ENCODE measurements around the gene NAA11. TPM values are rescaled to one million over a fixed set of nuclear protein-coding genes. Genes with fewer than 3 reads are reported as not detected.

Gene NAA11
- total RNA-seq, 4 donors from 2014 or later: not detected

- H3K36me3 ChIP-seq: no peaks in the 10 kb centered on the region
- WGBS, 2 donors: 38 to 48% methylated on average over 2 of the region's 2 CpGs
Observed at GRCh38 chr4:79331126-79331876, 5.4 kb upstream of the NAA11 start.

DNA sequence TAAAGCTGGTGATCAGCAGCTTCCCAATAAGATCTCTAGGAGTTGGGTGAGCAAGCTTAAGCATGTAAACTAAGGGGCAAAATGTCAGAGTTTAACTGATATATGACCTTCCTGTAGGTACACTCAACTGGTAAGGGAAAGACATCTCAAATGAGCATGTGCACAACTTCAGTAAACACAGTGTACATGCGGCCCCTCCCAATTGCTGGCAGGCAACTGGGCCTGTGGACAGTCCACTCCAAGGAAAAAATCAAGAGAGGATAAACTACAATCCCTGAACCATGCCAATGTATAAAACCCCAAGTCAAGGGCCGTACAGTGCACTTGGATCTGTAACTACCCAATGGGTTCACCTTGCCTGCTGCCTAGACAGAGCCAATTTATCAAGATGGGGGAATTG is 4.9 kb upstream of the NAA11 start:
- H3K36me3 ChIP-seq: no peaks in the 10 kb centered on the region
- TF ChIP-seq CTCF (IDR thresholded peaks at IDR 0.05) (no peak), POLR2A (IDR thresholded peaks at IDR 0.05) (no peak)
- H3K27me3 ChIP-seq: no peaks in the 10 kb centered on the region
- no peak overlapping the region for H3K4me3 ChIP-seq (replicated peaks in 1 of 3)
- no peak for DNase-seq
- H3K4me1 ChIP-seq: no peaks in the 10 kb centered on the region
- WGBS, 2 donors: 73 to 85% methylated on average over 2 of the region's 2 CpGs
- H3K27ac ChIP-seq: no peak overlapping the region
- H3K9me3 ChIP-seq: no peaks in the 10 kb centered on the region
- intact Hi-C loops (cut with DNase I): no loop called here

More at GRCh38 chr4:79331126-79331876, 5.4 kb upstream of the NAA11 start:
- Histone ChIP-seq H3K27ac (no peak overlapping the region), H3K9me3 (no peaks in the 10 kb centered on the region), H3K27me3 (no peaks in the 10 kb centered on the region), H3K4me1 (no peaks in the 10 kb centered on the region), H3K4me3 (replicated peaks in 1 of 3) (no peak overlapping the region)
- intact Hi-C loops (cut with DNase I): no loop called here
- DNase-seq: no peak
- TF ChIP-seq POLR2A (IDR thresholded peaks at IDR 0.05) (no peak), CTCF (IDR thresholded peaks at IDR 0.05) (no peak)

GRCh38 chr4:79325436-79325835 is 425 bp downstream of the NAA11 start:
- TF ChIP-seq CTCF (IDR thresholded peaks at IDR 0.05): no peak
- no peak for TF ChIP-seq POLR2A (IDR thresholded peaks at IDR 0.05)
- H3K36me3 ChIP-seq: no peaks in the 10 kb centered on the region
- 93 to 96% methylated on average over 12 of the region's 12 CpGs for WGBS, 2 donors
- no peaks in the 10 kb centered on the region for H3K4me1 ChIP-seq
- no peak overlapping the region for H3K4me3 ChIP-seq (replicated peaks in 1 of 3)
- intact Hi-C loops (cut with DNase I): no loop called here
- H3K27ac ChIP-seq: no peak overlapping the region
- no peak for DNase-seq
- H3K9me3 ChIP-seq: no peaks in the 10 kb centered on the region
- no peaks in the 10 kb centered on the region for H3K27me3 ChIP-seq

DNA sequence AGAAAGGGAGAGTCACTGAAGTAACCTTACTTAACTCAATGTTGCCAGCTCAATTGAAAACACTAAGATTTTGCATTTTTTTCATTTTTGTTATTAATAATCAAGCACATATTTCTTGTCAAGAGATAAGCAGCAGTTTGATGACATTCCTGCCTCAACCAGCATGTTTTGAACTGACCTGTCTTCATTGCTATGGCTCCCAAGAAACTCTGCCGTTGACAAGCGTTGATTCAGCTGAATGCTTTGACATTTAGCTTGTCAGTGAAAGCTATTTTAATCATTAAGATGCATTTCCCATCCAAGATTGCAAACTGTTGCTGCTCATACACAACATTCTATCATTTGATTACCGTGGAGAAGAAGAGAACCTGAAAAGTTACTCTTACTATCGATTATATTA is 5.9 kb downstream of the NAA11 start:
- Histone ChIP-seq H3K4me1 (no peaks in the 10 kb centered on the region), H3K27me3 (no peaks in the 10 kb centered on the region), H3K36me3 (no peaks in the 10 kb centered on the region), H3K9me3 (no peaks in the 10 kb centered on the region), H3K27ac (no peak overlapping the region), H3K4me3 (replicated peaks in 1 of 3) (no peak overlapping the region)
- TF ChIP-seq POLR2A (IDR thresholded peaks at IDR 0.05): no peak
- TF ChIP-seq CTCF (IDR thresholded peaks at IDR 0.05): no peak
- WGBS, 2 donors: 76 to 87% methylated on average over 4 of the region's 4 CpGs
- intact Hi-C loops (cut with DNase I): no loop called here
- no peak for DNase-seq

DNA sequence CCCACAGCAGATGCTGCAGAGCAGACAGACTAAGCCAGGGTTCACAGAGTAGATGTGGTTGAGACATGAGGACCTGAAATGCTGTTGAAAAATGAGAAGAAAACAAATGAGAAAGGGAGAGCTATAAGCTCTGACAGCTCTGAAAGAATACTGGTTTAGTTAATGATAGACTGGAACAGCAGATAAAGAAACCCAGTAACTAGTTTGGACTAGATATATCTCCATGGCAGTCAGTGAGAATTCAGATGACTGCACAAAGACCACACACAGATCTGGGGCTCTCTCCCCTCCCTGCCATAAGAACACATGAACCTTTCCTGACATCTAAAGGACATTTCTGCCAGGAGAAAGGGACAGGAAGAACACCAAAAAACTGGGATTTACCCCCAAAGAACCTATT is 8.2 kb downstream of the NAA11 start:
- H3K4me3 ChIP-seq (replicated peaks in 1 of 3): no peak overlapping the region
- H3K27ac ChIP-seq: no peak overlapping the region
- TF ChIP-seq POLR2A (IDR thresholded peaks at IDR 0.05) (no peak), CTCF (IDR thresholded peaks at IDR 0.05) (no peak)
- H3K9me3 ChIP-seq: no peaks in the 10 kb centered on the region
- DNase-seq: no peak
- no peaks in the 10 kb centered on the region for H3K4me1 ChIP-seq
- H3K27me3 ChIP-seq: no peaks in the 10 kb centered on the region
- intact Hi-C loops (cut with DNase I): no loop called here
- H3K36me3 ChIP-seq: no peaks in the 10 kb centered on the region

Data from thyroid gland (tissue), 4 donors.